Brain pericyte (primary cell): ENCODE data around the gene HLA-DMA.

ENCODE experiments used
- DNase-seq: peaks from one replicate; pipeline ENCODE4 v3.0.0-alpha.2; 2012; ENCODE audit warnings: low read depth, low spot score

The HLA-DMA gene

GRCh38 chr6:32952817-32953739 lies at the start of gene HLA-DMA:
Gene HLA-DMA, minus strand, starts transcription at chr6:32953097. Its CDS starts 61 bp downstream, at chr6:32953036.
- peak; percentile 83 for DNase-seq

GRCh38 chr6:33001685-33002084 lies 48.8 kb upstream of the HLA-DMA start:
- DNase-seq: no peak

- no peak for DNase-seq
Observed at GRCh38 chr6:33000055-33000454, 47.2 kb upstream of the HLA-DMA start.

DNA sequence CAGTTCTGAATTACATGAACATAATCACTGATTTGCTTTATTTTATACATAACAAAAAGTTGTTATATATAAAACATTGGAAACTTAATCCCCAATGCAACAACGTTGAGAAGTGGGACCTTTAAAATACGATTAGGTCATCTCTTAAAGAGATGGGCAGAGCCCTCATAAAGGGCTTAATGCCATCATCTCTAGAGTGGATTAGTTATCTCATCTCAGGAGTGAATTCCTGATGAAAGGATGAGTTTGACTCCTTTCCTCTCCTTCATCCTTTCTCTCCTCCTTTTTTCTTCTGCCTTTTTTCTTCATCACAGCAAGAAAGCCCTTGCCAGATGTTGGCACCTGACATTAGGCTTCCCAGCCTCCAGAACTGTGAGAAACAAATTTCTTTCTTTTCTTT lies 42.6 kb upstream of the HLA-DMA start:
- DNase-seq: no peak

- DNase-seq: no peak
Observed at GRCh38 chr6:32993363-32993973, 40.6 kb upstream of the HLA-DMA start.

- no peak for DNase-seq
Observed at GRCh38 chr6:32991972-32992371, 39.1 kb upstream of the HLA-DMA start.

DNA sequence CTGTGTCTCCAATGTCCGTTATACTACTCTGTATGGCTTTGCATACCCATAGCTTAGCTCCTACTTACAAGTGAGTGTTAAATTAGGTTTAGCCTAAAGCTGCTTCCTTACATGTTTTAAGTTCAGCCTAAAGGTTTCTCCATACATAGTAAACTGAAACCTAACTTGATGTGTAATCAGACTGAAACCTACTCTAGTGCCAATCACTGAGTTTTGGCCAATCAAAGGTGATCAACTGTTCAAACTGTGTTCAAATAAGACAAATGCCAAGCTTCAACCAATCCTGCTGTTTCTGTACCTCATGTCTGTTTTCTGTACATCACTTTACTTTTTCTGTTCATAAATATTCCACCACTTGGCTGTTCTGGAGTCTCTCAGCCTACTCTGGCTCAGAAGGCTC lies 36.5 kb upstream of the HLA-DMA start:
- DNase-seq: no peak

GRCh38 chr6:32984622-32985389 lies 31.9 kb upstream of the HLA-DMA start:
- no peak for DNase-seq

- DNase-seq: no peak
Observed at GRCh38 chr6:32983964-32984621, 31.2 kb upstream of the HLA-DMA start.

- DNase-seq: no peak
Observed at GRCh38 chr6:32983493-32983848, 30.6 kb upstream of the HLA-DMA start.

GRCh38 chr6:32982702-32983492 lies 30.0 kb upstream of the HLA-DMA start:
- DNase-seq: no peak

GRCh38 chr6:32982084-32982701 lies 29.3 kb upstream of the HLA-DMA start:
- DNase-seq: no peak

- DNase-seq: no peak
Observed at GRCh38 chr6:32980488-32981038, 27.7 kb upstream of the HLA-DMA start.

DNA sequence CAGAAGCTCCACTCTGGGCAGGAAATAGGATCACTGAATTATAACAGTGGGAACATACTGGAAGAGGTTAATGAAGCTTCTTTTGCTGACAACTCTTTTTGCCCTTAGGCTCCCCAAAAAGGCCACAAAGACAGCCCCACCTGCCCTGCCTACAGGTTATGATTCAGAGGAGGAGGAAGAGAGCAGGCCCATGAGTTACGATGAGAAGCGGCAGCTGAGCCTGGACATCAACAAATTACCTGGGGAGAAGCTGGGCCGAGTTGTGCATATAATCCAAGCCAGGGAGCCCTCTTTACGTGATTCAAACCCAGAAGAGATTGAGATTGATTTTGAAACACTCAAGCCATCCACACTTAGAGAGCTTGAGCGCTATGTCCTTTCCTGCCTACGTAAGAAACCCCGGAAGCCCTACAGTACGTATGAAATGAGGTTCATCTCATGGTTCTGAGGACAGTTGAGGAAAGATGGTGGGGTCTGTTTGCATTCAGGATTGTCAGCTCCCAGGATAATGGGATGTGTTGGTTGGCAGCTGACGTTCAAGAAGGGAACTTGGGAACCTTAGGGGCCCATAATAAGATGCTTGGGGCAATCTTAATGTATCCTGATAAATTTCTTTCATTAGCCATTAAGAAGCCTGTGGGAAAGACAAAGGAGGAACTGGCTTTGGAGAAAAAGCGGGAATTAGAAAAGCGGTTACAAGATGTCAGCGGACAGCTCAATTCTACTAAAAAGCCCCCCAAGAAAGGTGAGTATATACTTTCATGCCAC lies 27.0 kb upstream of the HLA-DMA start:
- no peak for DNase-seq

GRCh38 chr6:32977953-32978324 lies 25.0 kb upstream of the HLA-DMA start:
- no peak for DNase-seq

GRCh38 chr6:32977272-32977952 lies 24.5 kb upstream of the HLA-DMA start:
- DNase-seq: no peak

DNA sequence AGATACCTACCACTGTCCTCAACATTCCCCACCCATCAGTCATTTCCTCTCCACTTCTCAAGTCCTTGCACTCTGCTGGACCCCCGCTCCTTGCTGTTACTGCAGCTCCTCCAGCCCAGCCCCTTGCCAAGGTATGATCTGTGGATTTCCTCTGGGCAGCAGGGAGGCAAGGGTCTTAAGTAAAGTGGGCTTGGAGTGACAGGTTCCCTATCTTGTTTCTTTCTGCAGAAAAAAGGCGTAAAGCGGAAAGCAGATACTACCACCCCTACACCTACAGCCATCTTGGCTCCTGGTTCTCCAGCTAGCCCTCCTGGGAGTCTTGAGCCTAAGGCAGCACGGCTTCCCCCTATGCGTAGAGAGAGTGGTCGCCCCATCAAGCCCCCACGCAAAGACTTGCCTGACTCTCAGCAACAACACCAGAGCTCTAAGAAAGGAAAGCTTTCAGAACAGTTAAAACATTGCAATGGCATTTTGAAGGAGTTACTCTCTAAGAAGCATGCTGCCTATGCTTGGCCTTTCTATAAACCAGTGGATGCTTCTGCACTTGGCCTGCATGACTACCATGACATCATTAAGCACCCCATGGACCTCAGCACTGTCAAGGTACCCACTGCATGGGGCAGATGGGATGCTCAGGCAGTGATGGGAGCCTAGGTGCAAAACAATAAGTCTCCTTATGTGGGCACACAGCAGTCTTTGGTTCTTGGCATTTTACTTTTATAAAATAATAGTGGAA lies 23.6 kb upstream of the HLA-DMA start:
- DNase-seq: no peak

DNA sequence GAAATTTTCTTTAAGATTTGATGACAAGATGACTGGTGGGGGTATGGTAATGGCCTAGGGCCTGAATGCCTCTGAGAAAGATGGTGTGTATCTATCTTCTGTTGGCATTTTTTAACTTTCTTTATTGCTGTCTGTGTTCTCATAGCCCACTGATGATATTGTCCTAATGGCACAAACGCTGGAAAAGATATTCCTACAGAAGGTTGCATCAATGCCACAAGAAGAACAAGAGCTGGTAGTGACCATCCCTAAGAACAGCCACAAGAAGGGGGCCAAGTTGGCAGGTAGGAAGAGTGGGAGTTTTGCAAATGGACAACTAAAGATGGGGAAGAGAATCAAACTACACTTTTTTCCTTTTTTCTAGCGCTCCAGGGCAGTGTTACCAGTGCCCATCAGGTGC lies 23.0 kb upstream of the HLA-DMA start:
- DNase-seq: no peak
